Measurements from ENCODE around the gene SLC25A12.
A peak's percentile ranks its signal among the peaks of the same experiment; 100 is the strongest.
"Not testable (repeated sequence)": the region's sequence is repeated elsewhere in the genome, so short reads cannot be mapped to it uniquely, and the experiment has no call there.

Gene SLC25A12, protein sequence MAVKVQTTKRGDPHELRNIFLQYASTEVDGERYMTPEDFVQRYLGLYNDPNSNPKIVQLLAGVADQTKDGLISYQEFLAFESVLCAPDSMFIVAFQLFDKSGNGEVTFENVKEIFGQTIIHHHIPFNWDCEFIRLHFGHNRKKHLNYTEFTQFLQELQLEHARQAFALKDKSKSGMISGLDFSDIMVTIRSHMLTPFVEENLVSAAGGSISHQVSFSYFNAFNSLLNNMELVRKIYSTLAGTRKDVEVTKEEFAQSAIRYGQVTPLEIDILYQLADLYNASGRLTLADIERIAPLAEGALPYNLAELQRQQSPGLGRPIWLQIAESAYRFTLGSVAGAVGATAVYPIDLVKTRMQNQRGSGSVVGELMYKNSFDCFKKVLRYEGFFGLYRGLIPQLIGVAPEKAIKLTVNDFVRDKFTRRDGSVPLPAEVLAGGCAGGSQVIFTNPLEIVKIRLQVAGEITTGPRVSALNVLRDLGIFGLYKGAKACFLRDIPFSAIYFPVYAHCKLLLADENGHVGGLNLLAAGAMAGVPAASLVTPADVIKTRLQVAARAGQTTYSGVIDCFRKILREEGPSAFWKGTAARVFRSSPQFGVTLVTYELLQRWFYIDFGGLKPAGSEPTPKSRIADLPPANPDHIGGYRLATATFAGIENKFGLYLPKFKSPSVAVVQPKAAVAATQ

DNA sequence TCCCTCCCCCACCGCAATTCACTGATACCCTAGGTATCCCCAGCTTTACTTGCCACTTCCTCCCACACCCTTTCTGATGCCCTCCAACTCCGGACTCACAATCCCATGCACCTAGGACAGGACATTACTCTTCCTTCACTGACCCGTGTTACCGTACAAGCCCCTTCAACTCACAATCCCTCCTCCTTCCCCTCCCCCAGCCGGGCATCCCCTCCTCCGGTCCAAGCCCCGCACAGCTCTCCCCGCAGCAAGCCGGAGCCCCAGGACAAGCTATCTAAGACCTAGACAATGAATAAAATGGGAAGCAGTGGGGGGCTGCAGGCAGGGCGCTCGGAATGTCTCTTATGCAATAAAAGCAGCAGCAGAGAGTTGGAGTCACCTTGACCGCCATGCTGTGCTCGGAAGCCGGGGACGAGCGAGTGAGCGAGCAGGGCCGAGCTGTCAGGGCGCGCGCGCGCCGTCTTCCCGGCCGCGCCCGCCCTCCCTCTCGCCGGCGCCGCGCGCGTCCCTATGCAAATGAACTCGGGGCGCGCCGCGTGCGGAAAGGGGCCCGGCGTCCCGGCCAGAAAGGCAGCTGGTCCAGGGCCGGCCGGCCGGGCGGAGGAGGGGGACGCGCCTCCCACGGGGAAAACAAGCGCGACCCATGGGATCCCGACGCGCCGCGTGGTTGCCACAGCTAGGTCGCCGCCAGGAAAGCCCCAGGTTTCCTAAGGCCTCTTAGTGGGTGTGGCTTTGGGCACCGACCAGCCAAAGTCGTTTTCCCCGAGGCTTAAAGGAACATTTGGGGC, at the start of gene SLC25A12:
Gene SLC25A12 (minus strand): TSS at position 421 of the 788 bp plus-strand sequence. CDS start 30 bp downstream, at position 391.
- peak; percentile 29 for DNase-seq

DNA sequence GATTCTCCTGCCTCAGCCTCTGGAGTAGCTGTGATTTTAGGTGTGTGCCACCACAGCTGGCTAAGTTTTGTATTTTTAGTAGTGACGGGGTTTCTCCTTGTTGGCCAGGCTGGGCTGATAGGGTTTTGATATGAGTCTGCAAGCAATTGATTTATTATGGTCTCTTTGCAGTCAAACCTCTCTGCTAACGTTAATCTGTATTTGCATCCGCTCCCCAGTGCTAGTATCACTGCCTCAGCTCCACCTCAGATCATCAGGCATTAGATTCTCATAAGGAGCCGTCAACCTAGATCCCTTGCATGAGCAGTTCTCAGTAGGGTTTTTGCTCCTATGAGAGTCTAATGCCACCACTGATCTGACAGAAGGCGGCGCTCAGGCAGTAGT, 47.3 kb upstream of the SLC25A12 start:
- no peak for DNase-seq

DNA sequence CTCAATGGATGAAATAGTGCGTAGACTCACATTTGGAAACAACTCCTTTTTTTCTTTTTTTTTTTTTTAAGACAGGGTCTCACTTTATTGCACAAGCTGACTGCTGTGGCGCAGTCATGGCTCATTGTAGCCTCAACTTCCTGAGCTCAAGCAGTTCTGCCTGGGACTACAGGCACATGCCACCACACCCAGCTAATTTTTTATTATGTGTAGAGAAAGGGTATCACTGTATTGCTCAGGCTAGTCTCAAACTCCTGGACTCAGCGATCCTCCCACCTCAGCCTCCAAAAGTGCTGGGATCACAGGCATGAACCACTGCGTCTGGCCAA, 45.7 kb upstream of the SLC25A12 start:
- DNase-seq = no peak

DNA sequence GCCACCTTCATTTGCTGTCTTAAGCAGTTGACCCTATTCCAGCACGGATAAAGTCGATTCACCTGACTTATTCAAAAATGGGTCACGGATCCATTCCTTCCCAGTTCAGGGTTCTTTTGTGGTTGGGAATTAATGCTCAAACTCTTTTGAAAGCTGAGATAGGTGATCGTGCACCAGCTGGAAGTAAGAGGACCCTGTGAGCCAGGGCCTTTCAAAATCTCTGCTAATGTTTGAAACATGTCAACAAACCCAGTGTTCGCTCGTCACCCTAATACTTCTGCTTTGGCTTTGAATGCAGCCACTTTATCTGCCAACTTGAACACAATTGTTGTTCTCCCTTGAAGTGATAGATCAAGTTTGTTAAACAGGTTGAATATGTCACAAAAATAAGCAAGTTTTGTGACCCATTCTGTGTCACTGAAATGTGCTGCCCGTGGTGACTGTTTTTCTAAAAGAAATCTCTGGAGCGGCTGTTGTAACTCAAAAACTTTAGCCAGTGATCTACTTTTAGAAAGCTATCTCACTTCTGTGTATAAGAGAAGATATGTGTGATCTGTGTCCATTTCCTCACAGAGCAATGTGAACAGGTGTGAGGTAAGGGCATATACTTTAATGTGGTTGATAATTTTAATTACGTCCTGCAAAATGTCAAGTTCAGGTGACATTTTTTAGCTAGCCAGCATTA, 45.2 kb upstream of the SLC25A12 start:
- no peak for DNase-seq

DNA sequence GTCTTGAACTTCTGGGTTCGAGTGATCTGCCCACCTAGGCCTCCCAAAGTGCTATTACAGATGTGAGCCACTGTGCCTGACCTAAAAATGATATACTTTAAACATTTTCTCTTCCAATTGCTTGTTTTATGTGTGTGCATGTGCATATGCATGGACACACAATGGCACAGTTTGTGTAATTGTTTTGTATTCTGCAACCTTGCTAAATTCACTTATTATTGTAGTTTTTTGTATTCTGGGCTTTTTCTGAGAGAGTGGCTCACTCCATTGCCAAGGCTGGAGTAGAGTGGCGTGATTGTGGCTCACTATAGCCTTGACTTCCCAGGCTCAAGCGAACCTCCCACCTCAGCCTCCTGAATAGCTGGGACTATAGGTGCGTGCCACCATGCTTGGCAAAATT, 36.3 kb upstream of the SLC25A12 start:
- no peak for DNase-seq

DNA sequence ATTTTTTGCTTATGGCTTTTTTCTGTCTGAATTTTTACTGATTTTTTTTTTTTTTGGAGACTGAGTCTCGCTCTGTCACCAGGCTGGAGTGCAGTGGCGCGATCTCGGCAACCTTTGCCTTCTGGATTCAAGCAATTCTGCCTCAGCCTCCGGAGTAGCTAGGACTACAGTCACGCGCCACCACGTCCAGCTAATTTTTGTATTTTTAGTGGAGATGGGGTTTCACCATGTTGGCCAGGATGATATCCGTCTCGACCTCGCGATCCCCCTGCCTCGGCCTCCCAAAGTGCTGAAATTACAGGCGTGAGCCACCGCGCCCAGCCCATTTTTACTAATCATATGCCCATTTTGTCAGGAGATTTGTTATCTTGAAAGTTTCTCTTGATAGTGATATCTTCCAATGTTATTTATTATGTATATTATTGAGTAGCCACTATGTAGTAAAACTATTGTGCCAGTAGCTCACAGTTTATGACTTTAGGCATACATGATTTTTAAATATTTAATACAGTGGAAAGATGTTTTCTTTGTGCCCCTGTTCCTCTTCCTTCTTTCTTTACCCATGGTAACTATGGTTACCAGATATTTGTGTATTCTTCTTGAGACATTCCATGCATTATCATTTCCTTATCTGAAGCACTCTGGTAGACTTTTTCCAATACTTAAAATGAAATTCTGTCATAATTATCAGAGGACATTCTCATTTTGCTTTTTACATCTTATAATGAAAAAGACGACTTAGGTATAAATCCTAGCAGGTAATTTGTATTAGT, 30.3 kb upstream of the SLC25A12 start:
- DNase-seq = no peak

DNA sequence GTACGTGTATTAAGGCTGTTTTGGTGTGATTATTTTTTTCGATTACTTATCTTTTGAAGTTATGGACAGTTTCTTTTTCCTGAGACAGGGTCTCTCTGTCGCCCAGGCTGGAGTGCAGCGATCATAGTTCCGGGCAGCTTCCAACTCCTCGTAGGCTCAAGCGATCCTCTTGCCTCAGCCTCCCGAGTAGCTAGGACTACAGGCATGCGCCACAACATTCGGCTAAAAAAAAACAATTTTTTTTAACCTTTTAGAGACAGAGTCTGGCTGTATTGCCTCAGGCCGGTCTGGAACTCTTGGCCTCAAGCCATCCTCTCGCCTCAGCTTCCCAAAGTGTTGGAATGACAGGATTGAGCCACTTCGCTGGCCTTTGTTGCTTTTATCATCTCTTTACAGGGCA, 29.2 kb upstream of the SLC25A12 start:
- no peak for DNase-seq

DNA sequence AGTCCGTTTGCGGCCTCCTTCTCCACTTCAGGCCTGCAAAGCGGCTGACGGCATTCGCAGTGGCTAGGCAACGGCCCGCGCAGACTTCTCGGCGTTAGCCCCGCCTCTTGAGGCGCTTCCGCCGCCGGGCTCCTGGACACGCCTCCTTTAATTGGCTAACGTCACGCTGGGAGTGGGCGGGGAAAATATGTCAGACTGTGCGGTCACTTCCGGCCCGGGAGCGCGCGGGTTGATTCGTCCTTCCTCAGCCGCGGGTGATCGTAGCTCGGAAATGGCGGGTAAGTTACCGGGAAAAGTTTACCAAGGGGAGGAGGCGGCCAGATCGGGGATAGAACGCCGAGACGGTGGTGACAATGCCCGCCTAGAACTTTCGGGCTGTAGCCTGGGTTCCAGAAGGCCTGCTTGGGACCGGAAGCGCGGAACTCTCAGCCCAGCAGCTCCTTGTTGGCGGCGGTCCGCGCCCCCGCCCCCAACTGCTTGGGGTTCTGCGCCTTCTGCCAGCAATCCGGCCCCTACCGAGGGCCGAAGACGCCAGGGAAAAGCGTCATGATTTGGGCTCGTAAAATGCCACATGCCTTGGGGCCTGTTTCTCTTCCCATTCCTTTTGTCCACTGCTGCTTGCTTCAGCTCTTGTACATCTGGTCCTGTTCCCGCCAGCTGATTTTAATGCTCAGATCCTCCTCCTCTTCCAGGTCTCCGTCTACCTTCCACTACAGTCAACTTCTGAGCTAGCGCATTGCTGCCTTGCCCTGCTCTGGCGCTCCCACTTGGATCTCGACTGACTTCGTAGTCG, 28.4 kb upstream of the SLC25A12 start, which contains the start of gene HAT1:
Gene HAT1 (plus strand): TSS at position 232 of the 793 bp plus-strand sequence. CDS start 40 bp downstream, at position 272.
- peak; percentile 91 for DNase-seq

DNA sequence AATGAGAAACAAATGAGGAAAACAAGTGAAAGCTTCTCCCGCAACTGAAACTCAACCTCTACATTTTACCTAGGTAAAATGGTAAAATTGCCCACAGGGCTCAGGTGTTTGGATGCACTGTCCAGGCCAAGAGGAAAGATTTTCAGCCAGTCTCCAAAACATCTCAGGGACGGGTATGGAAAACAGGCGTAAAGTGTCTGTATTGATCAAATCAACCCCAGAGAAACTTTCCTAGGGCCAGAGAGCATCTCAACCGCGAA, 27.9 kb upstream of the SLC25A12 start:
- no peak for DNase-seq

DNA sequence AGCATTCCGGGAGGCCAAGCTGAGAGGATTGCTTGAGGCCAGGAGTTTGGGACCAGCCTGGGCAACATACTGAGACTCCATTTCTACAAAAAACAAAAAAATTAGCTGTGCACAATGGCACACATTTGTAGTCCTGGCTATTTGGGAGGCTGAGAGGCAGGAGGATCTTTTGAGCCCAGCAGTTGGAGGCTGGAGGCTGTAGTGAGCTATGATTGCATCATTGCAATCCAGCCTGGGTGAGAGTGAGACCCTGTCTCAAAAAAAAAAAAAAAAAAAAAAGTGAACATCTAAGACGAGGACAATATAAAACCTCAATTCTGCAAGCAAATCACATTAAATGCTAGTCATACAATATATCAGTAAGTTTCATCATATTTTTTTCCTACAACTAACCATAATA, 25.4 kb upstream of the SLC25A12 start:
- DNase-seq = no peak

DNA sequence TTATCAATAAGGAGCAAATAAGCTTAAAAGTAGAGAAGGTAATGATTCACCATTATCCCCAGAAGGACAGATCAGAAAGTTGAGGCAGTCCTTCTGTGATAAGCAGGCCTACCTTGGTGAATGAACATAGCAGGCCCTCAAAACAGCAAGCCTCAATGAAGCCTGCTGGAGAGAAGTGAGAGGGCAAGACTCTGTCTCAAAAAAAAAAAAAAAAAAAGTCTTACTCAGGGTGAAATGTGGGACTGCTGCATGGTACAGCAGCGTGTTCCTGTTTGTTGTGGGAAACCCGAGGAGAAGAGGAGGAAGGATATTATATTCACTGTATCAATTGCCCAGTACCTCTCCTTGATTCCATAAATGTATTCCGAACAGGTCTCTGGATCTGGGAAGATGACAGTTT, 19.5 kb upstream of the SLC25A12 start:
- DNase-seq = no peak

DNA sequence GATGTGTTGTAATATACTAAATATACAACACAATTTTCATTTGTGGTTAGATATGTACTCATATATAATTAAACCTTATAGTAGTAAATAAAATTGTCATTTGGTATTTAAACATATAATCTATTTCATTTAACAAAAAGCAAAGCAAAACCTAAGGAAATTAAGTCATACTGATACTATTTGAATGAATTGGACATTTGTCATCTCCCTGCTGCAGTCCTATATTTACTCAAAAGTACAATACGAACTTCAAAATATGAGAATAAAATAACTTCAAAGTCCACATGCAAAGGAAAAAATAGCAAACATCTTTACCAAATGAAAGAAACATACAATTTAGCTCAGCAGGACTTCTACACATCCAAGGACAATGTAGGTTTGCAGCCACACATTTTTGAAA, 16.4 kb upstream of the SLC25A12 start:
- DNase-seq = no peak

DNA sequence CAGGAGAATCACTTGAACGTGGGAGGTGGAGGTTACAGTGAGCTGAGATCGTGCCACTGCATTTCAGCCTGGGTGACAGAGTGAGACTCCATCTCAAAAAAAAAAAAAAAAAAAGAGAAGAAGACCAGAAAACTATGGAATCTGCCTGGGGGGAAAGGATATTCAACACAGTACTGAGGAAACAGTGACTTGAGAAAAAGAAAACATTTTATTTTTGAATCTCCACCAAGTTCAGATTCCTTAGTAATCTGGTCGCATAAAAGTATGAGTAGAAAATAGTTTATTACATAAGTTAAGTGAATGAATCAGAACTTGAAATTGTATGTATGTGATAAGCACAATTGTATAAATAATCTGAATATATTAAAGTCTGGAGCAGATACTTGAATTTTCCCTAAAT, 15.2 kb upstream of the SLC25A12 start:
- no peak for DNase-seq

DNA sequence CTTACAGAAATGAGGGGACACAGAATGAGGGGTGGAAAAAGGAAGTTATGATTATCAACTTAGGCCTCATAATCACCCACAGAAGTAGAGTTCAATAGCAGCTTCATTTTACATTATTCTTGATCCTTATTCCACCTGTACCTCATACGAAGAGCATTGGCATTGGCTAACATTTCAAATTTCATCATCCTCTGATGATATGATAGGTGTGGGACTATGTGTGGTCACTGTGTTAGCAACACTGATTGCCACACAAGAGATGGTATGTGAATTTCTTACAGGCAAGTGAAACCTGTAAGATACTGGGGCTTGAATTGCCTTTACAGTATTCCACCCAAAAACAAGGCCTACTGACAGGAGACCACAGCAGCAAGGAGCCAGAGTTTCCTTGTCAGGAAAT, 14.2 kb upstream of the SLC25A12 start:
- DNase-seq = no peak

DNA sequence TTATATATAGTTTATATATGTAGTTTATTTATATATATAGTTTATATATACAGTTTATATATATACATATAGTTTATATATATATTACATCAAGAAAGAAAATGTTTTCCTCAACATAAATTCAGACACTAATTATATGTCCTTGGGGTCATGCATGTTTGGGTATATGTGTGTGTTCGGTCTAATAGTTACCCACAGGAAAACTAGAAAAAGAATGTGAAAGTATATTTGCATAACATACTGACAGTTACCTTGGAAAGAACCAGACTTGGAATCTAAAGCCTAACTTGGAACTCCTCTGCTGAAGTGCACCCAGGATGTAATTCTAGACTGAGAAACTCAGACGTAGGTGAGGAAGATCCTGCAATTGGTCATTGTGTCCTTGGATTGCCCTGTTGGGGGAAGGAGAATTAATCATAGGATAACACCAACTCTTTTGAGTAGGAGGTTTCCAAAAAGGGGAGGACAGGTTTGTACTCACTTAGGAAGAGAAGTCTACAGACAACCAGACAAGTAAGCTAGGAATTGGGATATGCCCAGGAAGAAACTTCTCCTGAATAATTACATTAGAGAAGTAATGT, 8.9 kb upstream of the SLC25A12 start:
- DNase-seq = no peak

DNA sequence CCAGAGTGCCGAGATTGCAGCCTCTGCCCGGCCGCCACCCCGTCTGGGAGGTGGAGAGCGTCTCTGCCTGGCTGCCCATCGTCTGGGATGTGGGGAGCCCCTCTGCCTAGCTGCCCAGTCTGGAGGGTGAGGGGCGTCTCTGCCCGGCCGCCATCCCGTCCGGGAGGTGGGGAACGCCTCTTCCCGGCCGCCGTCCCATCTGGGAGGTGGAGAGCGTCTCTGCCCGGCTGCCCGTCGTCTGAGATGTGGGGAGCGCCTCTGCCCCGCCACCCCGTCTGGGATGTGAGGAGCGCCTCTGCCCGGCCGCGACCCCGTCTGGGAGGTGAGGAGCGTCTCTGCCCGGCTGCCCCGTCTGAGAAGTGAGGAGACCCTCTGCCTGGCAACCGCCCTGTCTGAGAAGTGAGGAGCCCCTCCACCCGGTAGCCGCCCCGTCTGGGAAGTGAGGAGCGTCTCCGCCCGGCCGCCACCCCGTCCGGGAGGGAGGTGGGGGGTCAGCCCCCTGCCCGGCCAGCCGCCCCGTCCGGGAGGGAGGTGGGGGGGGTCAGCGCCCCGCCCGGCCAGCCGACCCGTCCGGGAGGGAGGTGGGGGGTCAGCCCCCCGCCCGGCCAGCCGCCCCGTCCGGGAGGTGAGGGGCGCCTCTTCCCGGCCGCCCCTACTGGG, 5.7 kb upstream of the SLC25A12 start:
- DNase-seq = not testable (repeated sequence)

DNA sequence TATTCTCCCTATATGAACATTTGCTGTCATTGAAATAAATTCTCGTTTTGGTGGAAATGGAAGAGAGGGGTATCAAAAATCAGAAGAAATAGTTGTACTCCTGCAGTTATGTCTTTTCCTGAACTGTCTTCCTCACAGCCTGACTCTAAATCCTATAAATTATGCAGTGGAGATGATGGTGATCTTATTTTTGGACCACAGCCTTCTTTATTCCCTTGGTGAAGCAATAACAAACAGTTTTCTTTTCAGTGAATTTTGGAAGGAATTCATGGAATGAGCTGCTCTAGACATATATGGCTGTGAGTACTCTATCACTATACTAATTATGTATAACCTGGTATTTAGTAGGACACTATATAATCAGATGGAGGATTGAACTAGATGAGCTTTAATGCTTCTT, 1.7 kb upstream of the SLC25A12 start:
- DNase-seq = no peak

DNA sequence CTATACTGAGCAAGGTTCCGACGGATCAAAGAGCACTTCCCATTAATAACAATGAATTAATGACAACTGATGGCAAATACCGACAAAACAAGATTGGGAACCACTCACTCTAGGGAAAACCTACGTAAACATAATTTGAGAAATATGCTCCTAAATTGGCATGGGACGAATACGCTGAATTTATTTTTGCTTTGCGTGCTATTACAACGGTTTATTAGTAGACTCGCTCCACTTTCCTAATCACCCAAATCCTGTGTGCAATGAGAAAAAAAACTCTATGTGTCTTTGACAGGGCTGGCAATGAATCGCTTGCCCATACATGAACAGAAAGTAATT, 536 bp upstream of the SLC25A12 start:
- DNase-seq = no peak

DNA sequence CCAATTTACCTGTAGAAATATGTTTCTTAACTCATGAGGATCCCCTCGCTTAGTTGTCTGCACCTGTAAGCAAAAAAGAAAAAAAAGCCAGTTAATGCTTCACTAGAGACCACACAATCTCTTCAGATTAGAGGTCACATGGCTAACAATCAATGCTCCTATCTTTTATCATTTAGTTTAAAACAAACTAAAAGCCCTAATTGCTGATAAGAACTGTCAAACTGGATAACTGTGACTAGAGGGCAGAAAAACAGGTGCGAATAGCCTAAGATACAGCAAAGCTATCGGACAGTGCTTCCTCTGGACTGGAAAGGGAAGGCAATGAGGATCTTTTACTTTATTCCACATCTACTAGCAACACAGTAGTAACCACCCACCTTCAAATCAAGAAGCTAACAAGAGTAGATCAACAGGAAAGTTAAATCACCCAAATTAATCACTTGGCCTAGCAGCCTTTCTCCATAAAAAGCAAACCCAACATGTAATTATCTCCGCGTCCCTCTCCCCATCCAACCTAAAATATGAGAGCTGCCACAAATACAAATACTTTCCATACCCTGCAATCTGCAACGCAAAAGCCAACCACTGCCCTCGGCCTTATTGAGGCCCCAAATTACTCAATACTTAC, 734 bp downstream of the SLC25A12 start:
- DNase-seq = no peak

DNA sequence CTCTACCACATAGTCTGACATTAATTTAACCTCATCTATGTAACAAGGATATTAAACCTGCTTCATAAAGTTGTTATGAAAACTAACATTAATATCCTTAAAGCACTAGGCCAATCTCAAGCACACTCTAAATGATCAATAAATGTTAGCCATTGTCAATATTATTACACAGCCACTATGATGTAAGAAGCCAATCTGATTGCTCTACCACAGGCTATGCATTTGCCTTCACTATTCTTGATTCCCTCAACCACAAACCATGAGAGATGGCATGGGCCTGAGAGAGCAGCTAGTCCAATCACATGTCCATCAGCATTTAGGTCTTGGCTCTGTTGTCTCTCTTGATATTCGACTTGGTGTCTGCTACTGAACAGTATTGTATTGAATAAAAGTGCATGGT, 4.2 kb downstream of the SLC25A12 start:
- no peak for DNase-seq

Measured in GOT3 (cell line).